SU-DHL-6 (cell line): ENCODE results near the gene SEC22A.

ENCODE experiments used
- EZH2phosphoT487 ChIP-seq: fragments of 200-600 bp; sonication (generic), shearing (Covaris generic); conservative IDR thresholded peaks from 2 replicates; pipeline ENCODE4 v1.6.1; 2018; ENCODE audit warnings: mild to moderate bottlenecking, antibody characterized with exemption, low read length, moderate library complexity, mixed read lengths
- TF ChIP-seq, protein P1 (sequence below): fragments of 200-600 bp; sonication (generic); IDR thresholded peaks from one replicate; pipeline ENCODE4 v1.5.1; 2017; ENCODE audit warnings: antibody characterized with exemption, mild to moderate bottlenecking, low read length, moderate library complexity; ENCODE audit not compliant: insufficient read depth, poor library complexity, severe bottlenecking

DNA sequence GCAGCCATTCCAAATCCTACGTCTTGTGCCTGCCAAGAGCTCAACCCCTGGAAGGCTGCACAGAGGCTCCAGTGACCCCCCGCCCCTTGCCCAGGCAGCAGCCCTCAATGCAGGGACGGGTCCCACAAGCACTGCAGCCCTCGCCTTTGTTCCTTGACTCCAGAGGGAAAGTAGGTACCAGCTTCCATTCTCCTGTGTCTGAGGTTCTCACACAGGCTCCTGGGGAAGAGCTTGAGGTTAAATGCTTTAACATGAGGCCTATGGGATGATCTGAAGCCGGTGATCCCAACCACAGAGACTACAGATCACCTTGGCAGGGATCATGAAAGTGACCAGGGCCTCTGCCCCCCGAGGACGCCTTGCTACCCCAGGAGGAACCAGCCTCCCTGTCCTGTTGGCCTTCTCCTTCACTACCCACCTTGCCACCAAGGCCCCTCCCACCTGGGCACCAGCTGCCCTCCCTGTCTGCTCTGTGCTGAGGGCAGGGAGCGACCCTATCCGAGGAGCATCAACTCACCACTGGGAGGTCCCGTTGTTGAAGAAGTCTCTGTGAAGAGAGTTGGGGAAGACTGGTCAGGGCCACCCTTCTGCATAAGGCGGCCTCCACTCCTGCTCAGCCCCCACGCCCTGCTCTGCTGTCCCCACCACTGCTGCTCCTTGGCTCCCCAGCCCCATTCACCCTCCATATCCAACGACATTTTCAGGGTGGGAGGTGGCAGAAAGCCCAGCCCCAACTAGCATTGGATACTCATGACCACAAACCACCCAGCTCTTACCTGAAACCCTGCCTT is 95.3 kb downstream of the SEC22A start:
- TF ChIP-seq, protein P1, sequence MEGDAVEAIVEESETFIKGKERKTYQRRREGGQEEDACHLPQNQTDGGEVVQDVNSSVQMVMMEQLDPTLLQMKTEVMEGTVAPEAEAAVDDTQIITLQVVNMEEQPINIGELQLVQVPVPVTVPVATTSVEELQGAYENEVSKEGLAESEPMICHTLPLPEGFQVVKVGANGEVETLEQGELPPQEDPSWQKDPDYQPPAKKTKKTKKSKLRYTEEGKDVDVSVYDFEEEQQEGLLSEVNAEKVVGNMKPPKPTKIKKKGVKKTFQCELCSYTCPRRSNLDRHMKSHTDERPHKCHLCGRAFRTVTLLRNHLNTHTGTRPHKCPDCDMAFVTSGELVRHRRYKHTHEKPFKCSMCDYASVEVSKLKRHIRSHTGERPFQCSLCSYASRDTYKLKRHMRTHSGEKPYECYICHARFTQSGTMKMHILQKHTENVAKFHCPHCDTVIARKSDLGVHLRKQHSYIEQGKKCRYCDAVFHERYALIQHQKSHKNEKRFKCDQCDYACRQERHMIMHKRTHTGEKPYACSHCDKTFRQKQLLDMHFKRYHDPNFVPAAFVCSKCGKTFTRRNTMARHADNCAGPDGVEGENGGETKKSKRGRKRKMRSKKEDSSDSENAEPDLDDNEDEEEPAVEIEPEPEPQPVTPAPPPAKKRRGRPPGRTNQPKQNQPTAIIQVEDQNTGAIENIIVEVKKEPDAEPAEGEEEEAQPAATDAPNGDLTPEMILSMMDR, result no peak
- TF ChIP-seq EZH2phosphoT487, result no peak
